Activated naive CD4-positive, alpha-beta T cell treated with anti-CD3 and anti-CD28 coated beads, Interleukin-2, amount 50 U/mL, for 24 hours (primary cell): ENCODE measurements around the gene CROCC2.

Experiments
- H3K27ac Mint-ChIP-seq: one replicate; pipeline ENCODE4 v1.8.0; 2021; ENCODE audit warnings: mild to moderate bottlenecking, mixed read lengths
- H3K27me3 Mint-ChIP-seq: one replicate; pipeline ENCODE4 v1.8.0; 2021; ENCODE audit warnings: mixed read lengths
- H3K36me3 Mint-ChIP-seq: one replicate; pipeline ENCODE4 v1.8.0; 2021; ENCODE audit warnings: mixed read lengths
- H3K4me1 Mint-ChIP-seq: one replicate; pipeline ENCODE4 v1.8.0; 2021; ENCODE audit warnings: mixed read lengths
- H3K4me3 Mint-ChIP-seq: one replicate; pipeline ENCODE4 v1.8.0; 2021; ENCODE audit warnings: mild to moderate bottlenecking, mixed read lengths
- H3K9me3 Mint-ChIP-seq: one replicate; pipeline ENCODE4 v1.8.0; 2021; ENCODE audit warnings: mixed read lengths

CROCC2 gene

DNA sequence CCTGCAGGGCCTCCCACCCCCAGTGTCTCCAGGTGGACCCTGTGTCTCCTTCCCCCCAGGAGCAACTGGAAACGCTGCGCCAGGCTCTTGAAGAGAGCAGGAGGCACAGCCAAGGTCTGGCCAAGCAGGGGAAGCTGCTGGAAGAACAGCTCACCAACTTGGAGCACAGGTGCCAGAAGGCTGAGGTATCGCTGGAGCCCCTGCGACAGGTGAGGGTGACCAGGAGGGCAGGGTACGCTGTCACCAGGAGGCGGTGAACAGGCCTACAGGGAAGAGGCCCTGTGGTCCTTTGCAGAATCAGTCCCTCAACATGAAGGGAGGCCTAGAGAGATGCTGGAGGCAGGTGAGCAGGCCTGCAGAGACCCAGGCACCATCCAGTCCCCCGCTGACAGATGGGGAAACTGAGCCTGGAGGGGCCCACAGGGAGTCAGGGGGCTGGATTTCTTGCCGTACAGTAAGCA, 76.7 kb downstream of the CROCC2 start:
- Mint-ChIP-seq H3K4me1 (no peaks in the 10 kb centered on the region), H3K9me3 (no peaks in the 10 kb centered on the region), H3K4me3 (no peak overlapping the region), H3K27me3 (peaks cover 2% of the 10 kb centered on the region), H3K36me3 (no peaks in the 10 kb centered on the region), H3K27ac (no peak overlapping the region)

DNA sequence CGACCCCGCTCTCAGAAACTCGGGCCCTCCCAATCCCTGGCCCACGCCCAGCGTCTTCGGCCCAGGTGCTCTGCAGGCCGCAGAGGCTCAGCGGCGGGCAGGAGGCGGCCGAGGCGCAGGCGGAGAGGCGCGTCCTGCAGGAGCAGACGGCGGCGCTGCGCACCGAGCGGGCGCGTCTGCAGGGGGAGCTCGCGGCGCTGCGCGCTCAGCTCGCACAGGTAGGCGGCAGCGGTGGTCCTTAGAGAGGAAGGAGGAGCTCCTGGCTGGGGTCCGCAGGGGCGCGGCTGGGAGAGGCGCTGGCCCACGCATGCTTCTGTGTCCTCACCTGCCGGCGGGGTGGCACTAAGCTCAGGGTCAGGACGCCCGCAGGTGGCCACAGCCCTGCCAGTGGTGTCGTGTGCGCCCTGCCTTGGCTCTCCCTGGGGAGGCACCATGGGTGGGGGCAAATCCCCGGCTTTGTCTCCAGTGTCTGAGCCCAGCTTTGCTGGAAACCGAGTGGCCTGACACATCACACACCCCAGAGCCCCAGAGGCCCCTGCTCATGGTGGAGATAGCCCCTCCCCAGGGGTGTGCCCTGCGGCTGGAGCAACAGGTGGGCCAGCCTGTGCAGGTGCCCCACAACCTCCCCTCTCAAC, 77.3 kb downstream of the CROCC2 start:
- no peaks in the 10 kb centered on the region for H3K36me3 Mint-ChIP-seq
- H3K27me3 Mint-ChIP-seq = peaks cover 2% of the 10 kb centered on the region
- H3K27ac Mint-ChIP-seq = no peak overlapping the region
- H3K9me3 Mint-ChIP-seq = no peaks in the 10 kb centered on the region
- no peaks in the 10 kb centered on the region for H3K4me1 Mint-ChIP-seq
- H3K4me3 Mint-ChIP-seq = no peak overlapping the region

DNA sequence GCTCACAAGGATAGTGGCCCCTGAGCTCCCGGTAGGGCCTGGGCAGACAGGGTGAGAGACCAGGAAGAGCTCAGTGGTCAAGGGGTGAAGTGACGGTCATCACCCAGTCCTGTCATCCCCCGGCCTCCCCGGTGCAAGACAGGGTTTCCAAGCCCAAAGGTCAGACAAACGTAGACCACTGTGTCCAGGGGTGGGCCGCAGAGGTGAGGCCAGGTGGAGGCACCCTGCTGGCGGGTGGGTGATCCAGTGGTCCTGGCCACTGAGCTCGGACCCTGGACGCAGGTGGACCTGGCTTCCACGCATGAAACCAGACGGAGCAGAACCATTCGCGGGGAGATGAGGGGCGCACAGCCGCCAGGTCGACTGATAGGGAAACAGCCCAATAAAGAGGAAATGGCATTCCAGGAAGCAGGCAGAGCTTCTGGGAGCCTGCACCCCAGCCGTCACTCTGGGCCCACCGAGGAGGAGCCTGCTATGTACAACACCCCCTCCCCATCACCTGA, 77.9 kb downstream of the CROCC2 start:
- Mint-ChIP-seq H3K27ac (no peak overlapping the region), H3K4me3 (no peak overlapping the region), H3K27me3 (peaks cover 2% of the 10 kb centered on the region), H3K36me3 (no peaks in the 10 kb centered on the region), H3K9me3 (no peaks in the 10 kb centered on the region), H3K4me1 (no peaks in the 10 kb centered on the region)

GRCh38 chr2:240985881-240986786, 80.0 kb downstream of the CROCC2 start:
- no peaks in the 10 kb centered on the region for H3K9me3 Mint-ChIP-seq
- H3K4me1 Mint-ChIP-seq = no peaks in the 10 kb centered on the region
- peaks cover 2% of the 10 kb centered on the region for H3K27me3 Mint-ChIP-seq
- H3K27ac Mint-ChIP-seq = no peak overlapping the region
- no peaks in the 10 kb centered on the region for H3K36me3 Mint-ChIP-seq
- H3K4me3 Mint-ChIP-seq = no peak overlapping the region

DNA sequence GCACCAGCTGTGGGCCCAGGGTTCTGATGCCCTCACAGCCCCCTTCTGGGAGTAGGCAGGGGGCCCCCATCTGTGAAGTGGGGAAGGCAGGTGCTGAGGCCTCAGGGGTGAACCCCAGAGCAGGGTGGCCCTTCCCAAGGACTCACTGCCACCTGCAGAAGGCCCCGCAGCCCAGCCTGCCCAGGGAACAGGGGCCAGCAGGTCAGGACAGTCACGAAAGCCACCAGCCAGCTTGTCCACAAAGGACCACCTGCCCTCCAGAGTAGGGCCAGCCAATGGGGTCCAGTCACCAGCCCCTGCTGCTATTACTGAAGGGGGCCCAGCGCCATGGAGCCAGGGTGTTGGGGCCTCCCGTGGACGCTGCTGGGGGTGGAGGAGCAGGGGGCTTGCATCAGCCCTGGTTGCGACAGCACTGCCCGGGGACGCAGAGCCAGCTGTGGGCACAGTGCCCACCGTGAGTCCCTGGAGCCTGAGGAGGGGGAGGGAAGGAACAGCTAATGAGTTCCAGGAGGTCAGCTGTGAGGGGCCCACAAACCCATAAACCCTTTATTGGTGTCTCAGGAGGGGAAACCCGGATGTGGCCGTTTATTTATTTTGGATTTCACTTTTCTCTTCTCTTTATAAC, 80.8 kb downstream of the CROCC2 start:
- Mint-ChIP-seq H3K4me1 (no peaks in the 10 kb centered on the region), H3K4me3 (no peak overlapping the region), H3K36me3 (no peaks in the 10 kb centered on the region), H3K27me3 (peaks cover 1% of the 10 kb centered on the region), H3K9me3 (no peaks in the 10 kb centered on the region), H3K27ac (no peak overlapping the region)

DNA sequence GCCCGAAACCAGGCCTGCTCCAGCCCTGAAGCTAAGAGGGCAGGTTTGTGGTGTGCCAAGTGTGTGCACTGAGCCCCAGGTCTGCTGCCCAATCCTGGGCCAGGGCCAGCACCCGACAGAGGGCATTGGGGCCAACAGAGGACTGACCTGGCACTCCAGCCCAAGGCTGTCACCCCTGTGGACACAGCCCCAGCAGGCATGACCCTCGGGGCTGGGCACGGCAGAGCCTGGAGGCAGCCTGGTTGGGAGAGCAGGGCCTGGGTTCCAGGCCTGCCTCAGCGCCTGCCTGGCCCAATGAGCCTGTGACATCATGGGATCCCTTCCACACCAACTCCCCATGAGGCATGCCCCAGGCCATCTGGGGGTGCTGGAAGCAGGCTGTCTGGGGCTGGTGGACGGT, 81.5 kb downstream of the CROCC2 start:
- H3K9me3 Mint-ChIP-seq = no peaks in the 10 kb centered on the region
- no peaks in the 10 kb centered on the region for H3K36me3 Mint-ChIP-seq
- H3K4me1 Mint-ChIP-seq = no peaks in the 10 kb centered on the region
- H3K27ac Mint-ChIP-seq = no peak overlapping the region
- H3K4me3 Mint-ChIP-seq = no peak overlapping the region
- H3K27me3 Mint-ChIP-seq = peaks cover 1% of the 10 kb centered on the region

DNA sequence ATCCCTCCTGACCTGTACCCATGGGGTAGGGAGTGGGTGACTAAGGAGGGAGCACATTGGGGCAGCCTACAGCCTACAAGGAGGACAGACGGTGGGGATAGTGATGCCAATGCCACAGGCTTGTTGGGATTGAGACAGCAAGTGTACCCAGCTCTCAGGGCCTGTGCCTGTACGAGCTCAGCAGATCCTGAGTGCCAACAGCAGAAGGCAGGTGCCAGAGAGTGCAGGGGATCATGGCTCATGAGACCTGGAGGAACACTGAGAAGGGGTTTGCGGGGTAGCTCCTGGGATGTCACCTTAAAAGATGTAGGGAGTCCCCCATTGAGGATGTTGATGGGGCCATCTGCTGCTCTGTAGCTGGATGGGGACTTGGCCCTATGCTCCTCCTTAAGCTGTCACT, 82.0 kb downstream of the CROCC2 start:
- H3K4me3 Mint-ChIP-seq = no peak overlapping the region
- H3K4me1 Mint-ChIP-seq = no peaks in the 10 kb centered on the region
- H3K27ac Mint-ChIP-seq = no peak overlapping the region
- H3K27me3 Mint-ChIP-seq = no peaks in the 10 kb centered on the region
- H3K9me3 Mint-ChIP-seq = no peaks in the 10 kb centered on the region
- no peaks in the 10 kb centered on the region for H3K36me3 Mint-ChIP-seq

DNA sequence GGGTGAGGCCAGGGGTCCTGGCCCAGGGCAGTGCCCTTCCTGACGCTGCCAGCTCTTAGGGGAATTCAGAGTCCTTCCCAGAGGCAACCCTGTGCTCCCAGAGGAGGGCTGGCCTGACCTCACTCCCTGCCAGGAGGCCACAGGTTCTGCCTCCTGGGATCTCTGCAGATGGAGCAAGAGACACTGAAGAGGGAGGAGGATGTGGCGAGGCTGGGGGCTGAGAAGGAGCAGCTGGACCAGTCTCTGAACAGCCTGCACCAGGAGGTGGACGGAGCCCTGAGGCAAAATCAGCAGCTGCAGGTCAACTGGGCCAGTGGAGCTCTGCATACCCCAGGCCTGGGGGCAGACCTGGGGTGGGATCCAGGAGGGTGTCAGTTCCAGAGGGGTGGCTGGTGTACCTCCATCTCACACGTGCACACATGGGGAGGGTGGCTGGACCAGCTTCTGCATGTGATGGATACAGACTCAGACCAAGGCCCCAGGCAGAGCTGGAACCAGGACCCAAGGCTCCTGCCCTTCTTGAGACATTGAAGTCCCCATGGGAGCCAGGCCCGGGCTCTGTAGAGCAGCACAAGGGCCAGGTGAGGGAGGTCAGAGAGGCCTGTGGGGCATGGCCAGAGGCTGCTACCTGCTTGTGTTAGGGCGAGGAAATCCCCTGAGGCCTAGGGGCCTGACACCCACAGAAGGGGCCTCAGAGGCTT, 82.6 kb downstream of the CROCC2 start:
- Mint-ChIP-seq H3K27ac (no peak overlapping the region), H3K9me3 (no peaks in the 10 kb centered on the region), H3K4me3 (no peak overlapping the region), H3K4me1 (no peaks in the 10 kb centered on the region), H3K27me3 (no peaks in the 10 kb centered on the region), H3K36me3 (no peaks in the 10 kb centered on the region)

- Mint-ChIP-seq H3K36me3 (no peaks in the 10 kb centered on the region), H3K27ac (no peak overlapping the region), H3K27me3 (no peaks in the 10 kb centered on the region), H3K4me1 (no peaks in the 10 kb centered on the region), H3K4me3 (no peak overlapping the region), H3K9me3 (no peaks in the 10 kb centered on the region)
Observed at GRCh38 chr2:240989451-240990265, 83.5 kb downstream of the CROCC2 start.

GRCh38 chr2:240990266-240990529, 84.1 kb downstream of the CROCC2 start:
- no peaks in the 10 kb centered on the region for H3K4me1 Mint-ChIP-seq
- no peak overlapping the region for H3K27ac Mint-ChIP-seq
- no peak overlapping the region for H3K4me3 Mint-ChIP-seq
- no peaks in the 10 kb centered on the region for H3K9me3 Mint-ChIP-seq
- no peaks in the 10 kb centered on the region for H3K27me3 Mint-ChIP-seq
- H3K36me3 Mint-ChIP-seq = no peaks in the 10 kb centered on the region

DNA sequence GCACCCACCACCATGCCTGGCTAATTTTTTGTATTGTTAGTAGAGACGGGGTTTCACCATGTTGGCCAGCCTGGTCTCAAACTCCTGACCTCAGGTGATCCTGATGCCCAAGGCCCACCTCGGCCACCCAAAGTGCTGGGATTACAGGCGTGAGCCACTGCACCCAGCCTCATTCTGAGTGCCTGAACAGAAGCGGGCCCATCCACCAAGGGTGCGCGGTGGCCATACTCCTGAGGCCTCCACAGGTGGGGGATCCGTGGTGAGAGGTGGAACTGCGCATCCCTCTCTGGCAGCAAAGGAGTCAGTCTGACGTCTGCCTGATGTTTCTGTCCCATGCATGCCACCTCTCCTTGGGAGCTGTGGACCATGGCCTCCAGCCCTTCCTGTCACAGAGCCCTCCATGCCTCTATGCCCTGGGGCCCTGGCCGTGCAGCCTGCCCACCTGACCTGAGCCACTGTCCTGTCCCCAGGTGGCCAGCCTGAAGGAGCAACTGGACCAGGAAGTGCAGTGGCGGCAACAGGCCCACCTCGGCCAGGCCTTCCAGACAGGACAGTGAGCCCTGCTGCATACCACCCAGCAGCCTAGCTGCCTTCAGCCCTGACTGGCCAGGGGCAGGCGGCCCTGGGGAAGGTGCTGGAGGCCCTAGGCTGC, 84.7 kb downstream of the CROCC2 start:
- H3K4me1 Mint-ChIP-seq = no peaks in the 10 kb centered on the region
- H3K27me3 Mint-ChIP-seq = no peaks in the 10 kb centered on the region
- H3K4me3 Mint-ChIP-seq = no peak overlapping the region
- H3K36me3 Mint-ChIP-seq = no peaks in the 10 kb centered on the region
- H3K9me3 Mint-ChIP-seq = no peaks in the 10 kb centered on the region
- H3K27ac Mint-ChIP-seq = no peak overlapping the region

- no peaks in the 10 kb centered on the region for H3K27me3 Mint-ChIP-seq
- H3K4me3 Mint-ChIP-seq = no peak overlapping the region
- H3K36me3 Mint-ChIP-seq = no peaks in the 10 kb centered on the region
- H3K4me1 Mint-ChIP-seq = no peaks in the 10 kb centered on the region
- no peak overlapping the region for H3K27ac Mint-ChIP-seq
- H3K9me3 Mint-ChIP-seq = no peaks in the 10 kb centered on the region
Observed at GRCh38 chr2:240991378-240992263, 85.5 kb downstream of the CROCC2 start.

DNA sequence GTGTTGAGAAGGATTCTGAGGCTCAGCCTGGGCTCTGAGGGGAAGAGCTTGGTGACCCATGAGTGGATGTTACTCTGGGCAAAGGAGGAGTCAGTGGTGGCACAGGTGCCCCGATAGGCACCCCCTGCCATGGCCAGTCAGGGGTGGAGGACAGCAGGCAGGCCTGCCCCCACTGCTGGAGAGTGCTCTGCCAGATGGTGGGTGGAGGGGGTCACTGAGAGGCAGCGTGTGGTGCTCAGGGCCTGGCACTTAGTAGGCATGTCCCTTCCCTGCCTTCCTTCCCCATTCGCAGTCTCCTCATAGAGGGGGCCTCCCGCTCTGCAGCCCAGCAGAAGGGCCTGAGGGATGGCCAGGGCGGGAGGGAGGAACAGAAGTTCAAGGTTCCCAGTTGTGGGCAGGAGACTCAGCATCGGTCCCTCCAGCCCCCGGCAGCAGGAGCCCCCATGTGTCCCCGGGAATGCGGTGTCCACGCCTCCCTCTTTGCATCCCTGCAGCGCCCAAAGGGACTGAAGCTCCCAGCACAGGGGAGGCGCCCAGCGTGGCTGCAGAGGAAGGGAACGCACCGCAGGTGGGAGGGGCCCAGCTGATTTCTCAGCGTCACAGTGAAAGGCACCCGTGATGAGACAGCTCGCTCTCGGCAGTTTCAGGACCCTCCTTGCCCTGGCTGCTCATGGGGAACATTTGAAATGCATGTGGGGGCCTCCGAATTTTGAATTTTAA, 86.6 kb downstream of the CROCC2 start:
- Mint-ChIP-seq H3K36me3 (no peaks in the 10 kb centered on the region), H3K27ac (no peak overlapping the region), H3K9me3 (no peaks in the 10 kb centered on the region), H3K4me3 (no peak overlapping the region), H3K4me1 (peaks cover 5% of the 10 kb centered on the region), H3K27me3 (peaks cover 4% of the 10 kb centered on the region)
